Prostate gland (tissue), 2 donors: ENCODE results near the gene ELMO1.

ENCODE experiments used
- CTCF ChIP-seq, 4 experiments: fragments of 200-600 bp in 2 of 4; fragments of 450-650 bp in 2 of 4; sonication (generic) in 2 of 4; IDR thresholded peaks; 1 replicate in 3 of 4; 2 replicates in 1 of 4; pipeline ENCODE4 v1.5.1; 2016 to 2019; ENCODE audit warnings: antibody characterized with exemption in 4 of 4, mild to moderate bottlenecking in 2 of 4, moderate library complexity in 2 of 4
- POLR2AphosphoS5 ChIP-seq: sonication (generic); formaldehyde crosslinking; IDR thresholded peaks from one replicate; pipeline ENCODE4 v1.6.1; 2017; ENCODE audit warnings: antibody characterized with exemption

DNA sequence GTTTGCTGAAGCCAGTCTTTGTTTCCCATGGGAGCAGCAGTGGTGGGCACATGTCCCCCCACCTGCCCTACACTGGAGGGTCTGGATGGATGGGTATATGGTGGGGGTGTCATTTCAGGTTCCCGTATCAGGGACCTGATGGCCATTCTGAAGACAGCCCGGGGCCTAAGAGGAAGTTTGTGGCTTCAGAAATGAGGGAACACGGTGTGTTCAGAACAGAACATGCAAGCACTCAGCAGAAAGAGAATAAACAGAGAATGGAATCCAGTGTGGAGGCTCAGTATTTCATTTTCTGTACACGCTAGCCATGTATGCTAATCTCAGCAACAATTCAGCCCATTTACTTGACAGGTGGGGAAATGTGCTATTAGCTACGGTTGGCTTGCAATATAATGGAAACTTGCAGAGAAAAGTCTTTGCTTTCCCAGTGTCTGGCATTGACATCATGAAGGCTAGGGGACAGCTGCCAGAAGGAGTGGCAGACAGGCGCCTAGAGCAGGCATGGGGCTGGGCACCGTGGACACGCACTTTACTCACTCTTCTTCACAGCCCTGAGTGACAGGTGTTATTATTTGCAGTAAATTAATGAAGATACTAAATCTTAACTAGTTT is 98.6 kb downstream of the ELMO1 start:
- TF ChIP-seq CTCF (IDR thresholded peaks at IDR 0.05), result no peak
- TF ChIP-seq POLR2AphosphoS5, result no peak
